Measurements from ENCODE around the gene CCDC117.

CCDC117 gene

DNA sequence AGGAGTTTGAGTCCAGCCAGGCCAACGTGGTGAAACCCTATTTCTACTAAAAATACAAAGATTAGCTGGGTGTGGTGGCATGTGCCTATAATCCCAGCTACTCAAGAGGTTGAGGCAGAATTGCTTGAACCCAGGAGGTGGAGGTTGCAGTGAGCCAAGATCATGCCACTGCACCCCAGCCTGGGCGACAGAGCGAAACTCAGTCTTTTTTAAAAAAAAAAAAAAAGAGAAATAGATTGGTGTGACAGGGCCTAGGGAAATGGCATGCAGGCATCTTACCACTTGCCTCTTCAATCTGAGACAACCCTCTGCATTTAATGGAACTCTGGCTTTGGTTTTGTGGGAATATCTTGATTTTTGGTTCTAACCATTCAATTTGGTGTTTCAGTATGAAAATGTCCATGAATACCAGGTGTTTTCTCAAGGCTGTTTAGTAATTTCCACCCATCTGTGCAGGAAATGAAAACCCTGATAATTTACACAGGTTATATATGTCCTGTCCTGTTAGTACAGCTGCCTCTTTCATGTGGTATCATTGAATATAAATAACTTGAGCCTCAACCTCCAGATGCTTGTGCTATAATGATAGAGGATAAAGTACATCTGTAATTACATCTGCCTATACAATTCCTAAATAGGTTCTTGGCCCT lies 19.5 kb downstream of the CCDC117 start:
- Mint-ChIP-seq H3K4me1 (peaks cover 13% of the 10 kb centered on the region), H3K36me3 (ENCODE audit: low read depth) (peaks cover 61% of the 10 kb centered on the region), H3K27me3 (ENCODE audit: low read depth) (no peaks in the 10 kb centered on the region), H3K9me3 (no peaks in the 10 kb centered on the region), H3K27ac (peak overlapping the region; percentile 30 to 71 (median 44)), H3K4me3 (no peak overlapping the region)
- no peak for TF ChIP-seq CTCF (IDR thresholded peaks at IDR 0.05; ENCODE audit: unreplicated experiment in 3 of 3)

- no peaks in the 10 kb centered on the region for H3K27me3 Mint-ChIP-seq (ENCODE audit: low read depth)
- H3K9me3 Mint-ChIP-seq: no peaks in the 10 kb centered on the region
- no peak for TF ChIP-seq CTCF (IDR thresholded peaks at IDR 0.05; ENCODE audit: unreplicated experiment in 3 of 3)
- no peak overlapping the region for H3K4me3 Mint-ChIP-seq
- peak overlapping the region; percentile 30 to 71 (median 45) for H3K27ac Mint-ChIP-seq
- peaks cover 65% of the 10 kb centered on the region for H3K36me3 Mint-ChIP-seq (ENCODE audit: low read depth)
- H3K4me1 Mint-ChIP-seq: peaks cover 14% of the 10 kb centered on the region
Measured at GRCh38 chr22:28792491-28793383, 20.2 kb downstream of the CCDC117 start.

GRCh38 chr22:28793976-28794584 lies 21.6 kb downstream of the CCDC117 start:
- Mint-ChIP-seq H3K36me3 (ENCODE audit: low read depth) (peaks cover 63% of the 10 kb centered on the region), H3K27me3 (ENCODE audit: low read depth) (no peaks in the 10 kb centered on the region), H3K4me3 (no peak overlapping the region), H3K4me1 (peaks cover 18% of the 10 kb centered on the region), H3K9me3 (no peaks in the 10 kb centered on the region), H3K27ac (peak overlapping the region in 2 of 3 experiments; percentile 45 to 74)
- TF ChIP-seq CTCF (IDR thresholded peaks at IDR 0.05; ENCODE audit: unreplicated experiment in 3 of 3): no peak

DNA sequence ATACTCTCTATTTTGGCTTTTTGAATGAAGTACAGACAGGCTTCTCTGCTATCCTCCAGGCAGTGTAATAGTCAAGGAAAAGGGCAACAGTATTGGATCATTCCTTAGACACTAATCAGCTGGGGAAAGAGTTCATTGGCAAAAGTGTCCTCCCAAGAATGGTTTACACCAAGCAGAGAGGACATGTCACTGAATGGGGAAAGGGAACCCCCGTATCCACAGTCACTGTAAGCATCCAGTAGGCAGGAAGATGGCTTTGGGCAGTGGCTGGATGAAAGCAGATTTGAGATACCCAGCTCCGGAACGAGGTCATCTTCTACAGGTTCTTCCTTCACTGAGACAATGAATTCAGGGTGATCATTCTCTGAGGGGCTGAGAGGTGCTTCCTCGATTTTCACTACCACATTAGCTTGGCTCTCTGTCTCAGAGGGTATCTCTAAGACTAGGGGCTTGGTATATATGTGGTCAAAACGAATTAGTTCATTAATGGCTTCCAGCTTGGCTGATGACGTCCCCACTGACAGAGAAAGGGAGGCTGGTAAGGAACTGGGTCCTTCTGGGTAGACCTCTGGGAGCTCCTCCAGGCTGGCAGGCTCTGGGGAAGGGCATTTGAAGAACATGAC lies 22.7 kb downstream of the CCDC117 start:
- Mint-ChIP-seq H3K27ac (no peak overlapping the region), H3K4me3 (peak overlapping the region in 1 of 3 experiments; percentile 25), H3K36me3 (ENCODE audit: low read depth) (peaks cover 61% of the 10 kb centered on the region), H3K9me3 (no peaks in the 10 kb centered on the region), H3K27me3 (ENCODE audit: low read depth) (no peaks in the 10 kb centered on the region), H3K4me1 (peaks cover 23% of the 10 kb centered on the region)
- TF ChIP-seq CTCF (IDR thresholded peaks at IDR 0.05; ENCODE audit: unreplicated experiment in 3 of 3): no peak

DNA sequence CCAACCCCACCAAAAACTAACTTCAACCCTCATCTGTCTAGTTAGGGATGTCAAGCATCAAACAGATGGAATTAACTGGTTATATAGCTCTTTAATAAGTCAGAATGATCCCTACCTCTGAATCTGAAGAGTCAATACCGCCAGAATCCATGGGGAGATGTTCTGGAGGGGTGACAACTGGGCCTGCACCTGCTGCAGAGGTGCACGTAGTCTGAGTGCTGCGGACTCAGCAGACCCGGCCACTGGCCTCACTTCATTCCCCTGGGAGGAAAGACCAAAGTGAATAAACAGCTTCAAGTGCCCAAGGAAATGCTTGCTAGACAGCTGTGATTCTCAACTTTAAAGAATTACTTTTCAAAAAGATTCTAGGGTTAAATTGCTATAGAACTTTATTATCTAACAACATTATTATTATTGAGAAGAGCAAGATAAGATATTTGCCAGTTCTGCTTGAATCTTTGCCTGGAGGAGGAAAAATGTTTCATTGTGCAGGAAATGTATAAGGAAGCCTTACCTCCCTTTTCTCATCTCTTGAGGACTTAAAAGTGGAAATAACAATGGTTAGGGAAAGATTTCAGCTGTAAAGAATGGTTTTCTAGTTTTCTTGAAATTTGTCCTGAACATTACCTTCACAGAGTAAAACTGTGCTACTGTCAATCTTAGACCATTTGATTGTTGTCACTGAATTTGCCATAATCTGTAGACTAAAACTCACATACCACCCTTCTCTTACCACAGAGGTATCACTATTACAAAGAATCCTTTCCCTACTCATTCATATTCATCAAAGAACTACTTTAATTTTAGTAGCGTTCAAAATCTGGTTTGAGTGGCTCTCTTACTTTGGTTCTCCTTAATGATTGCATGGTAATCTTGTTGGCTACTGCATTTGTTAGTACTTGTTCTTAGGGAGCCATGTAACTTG lies 23.7 kb downstream of the CCDC117 start:
- no peak for TF ChIP-seq CTCF (IDR thresholded peaks at IDR 0.05; ENCODE audit: unreplicated experiment in 3 of 3)
- no peaks in the 10 kb centered on the region for H3K27me3 Mint-ChIP-seq (ENCODE audit: low read depth)
- no peaks in the 10 kb centered on the region for H3K9me3 Mint-ChIP-seq
- peaks cover 61% of the 10 kb centered on the region for H3K36me3 Mint-ChIP-seq (ENCODE audit: low read depth)
- peaks cover 30% of the 10 kb centered on the region for H3K4me1 Mint-ChIP-seq
- H3K4me3 Mint-ChIP-seq: peak overlapping the region in 1 of 3 experiments; percentile 44
- H3K27ac Mint-ChIP-seq: peak overlapping the region in 2 of 3 experiments; percentile 22 to 30
